MV-4-11 (cell line): Measurements from ENCODE around the gene ANO6.
"Not testable (repeated sequence)": the region's sequence is repeated elsewhere in the genome, so short reads cannot be mapped to it uniquely, and the experiment has no call there.

Experiments used
- DNase-seq: peaks from one replicate; lab custom pipeline; 2025; lab: John Stamatoyannopoulos, UW

The ANO6 gene, protein sequence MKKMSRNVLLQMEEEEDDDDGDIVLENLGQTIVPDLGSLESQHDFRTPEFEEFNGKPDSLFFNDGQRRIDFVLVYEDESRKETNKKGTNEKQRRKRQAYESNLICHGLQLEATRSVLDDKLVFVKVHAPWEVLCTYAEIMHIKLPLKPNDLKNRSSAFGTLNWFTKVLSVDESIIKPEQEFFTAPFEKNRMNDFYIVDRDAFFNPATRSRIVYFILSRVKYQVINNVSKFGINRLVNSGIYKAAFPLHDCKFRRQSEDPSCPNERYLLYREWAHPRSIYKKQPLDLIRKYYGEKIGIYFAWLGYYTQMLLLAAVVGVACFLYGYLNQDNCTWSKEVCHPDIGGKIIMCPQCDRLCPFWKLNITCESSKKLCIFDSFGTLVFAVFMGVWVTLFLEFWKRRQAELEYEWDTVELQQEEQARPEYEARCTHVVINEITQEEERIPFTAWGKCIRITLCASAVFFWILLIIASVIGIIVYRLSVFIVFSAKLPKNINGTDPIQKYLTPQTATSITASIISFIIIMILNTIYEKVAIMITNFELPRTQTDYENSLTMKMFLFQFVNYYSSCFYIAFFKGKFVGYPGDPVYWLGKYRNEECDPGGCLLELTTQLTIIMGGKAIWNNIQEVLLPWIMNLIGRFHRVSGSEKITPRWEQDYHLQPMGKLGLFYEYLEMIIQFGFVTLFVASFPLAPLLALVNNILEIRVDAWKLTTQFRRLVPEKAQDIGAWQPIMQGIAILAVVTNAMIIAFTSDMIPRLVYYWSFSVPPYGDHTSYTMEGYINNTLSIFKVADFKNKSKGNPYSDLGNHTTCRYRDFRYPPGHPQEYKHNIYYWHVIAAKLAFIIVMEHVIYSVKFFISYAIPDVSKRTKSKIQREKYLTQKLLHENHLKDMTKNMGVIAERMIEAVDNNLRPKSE

DNA sequence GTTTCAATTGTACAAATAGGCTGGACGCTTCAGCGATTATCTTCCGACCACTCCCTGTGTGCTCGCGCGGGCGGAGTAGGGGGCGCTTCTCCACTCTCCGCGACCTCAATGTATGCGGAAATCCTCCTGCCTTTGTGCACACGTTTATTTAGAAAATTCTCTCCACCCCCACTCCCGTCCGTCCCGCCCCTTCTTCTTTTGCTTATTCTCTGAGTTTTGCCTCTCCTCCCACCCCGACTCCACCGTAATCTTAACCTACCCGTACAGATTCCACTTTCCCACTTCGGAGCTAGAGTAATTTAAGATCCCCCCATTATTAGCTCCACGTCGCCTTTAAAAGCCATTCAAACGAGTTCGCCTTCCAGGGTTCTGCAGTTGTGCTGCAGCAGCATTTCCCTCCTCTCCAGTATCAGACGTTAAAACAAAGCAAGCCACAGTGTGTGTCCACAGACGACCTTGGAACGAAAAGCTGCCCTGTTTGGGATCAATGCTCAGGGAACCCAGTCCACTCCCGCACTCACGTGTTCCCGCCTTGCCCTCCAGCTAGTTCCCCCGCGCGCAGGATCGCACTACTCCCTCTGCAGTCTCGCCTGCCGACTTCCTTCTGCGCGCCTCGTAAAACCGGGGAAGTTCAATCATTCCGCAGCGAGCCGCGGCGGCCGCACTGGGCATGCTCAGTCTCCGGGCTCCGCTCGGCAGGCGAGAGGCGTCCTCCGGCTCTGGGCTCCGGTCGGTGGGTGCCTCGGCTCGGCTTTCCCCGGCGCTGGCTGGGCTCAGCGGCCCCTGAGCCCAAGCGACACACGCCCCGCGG lies at the start of gene ANO6:
ANO6 (plus strand) TSS at position 677 of the 811 bp plus-strand sequence. CDS start 227 bp downstream, outside the sequence.
- DNase-seq = peak; percentile 83

DNA sequence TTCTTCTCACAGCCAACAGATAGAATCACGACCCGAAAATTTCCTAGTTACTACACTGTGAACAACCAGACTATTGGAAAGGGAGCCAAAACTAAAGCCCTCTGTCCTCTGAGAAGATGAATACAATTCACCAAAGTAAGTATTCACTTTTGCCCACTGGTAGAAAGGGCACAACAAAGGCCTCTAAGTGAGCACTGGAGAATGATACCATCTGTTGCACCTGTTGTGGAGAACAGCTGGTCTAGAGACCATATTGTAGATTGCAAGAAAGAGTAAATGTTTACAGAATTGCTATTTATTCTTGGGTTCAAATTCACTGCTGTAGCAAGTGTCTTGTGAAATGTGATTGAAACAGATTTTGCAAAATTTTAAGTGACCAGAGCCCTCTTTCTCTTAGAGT lies 46.9 kb upstream of the ANO6 start:
- DNase-seq = no peak

DNA sequence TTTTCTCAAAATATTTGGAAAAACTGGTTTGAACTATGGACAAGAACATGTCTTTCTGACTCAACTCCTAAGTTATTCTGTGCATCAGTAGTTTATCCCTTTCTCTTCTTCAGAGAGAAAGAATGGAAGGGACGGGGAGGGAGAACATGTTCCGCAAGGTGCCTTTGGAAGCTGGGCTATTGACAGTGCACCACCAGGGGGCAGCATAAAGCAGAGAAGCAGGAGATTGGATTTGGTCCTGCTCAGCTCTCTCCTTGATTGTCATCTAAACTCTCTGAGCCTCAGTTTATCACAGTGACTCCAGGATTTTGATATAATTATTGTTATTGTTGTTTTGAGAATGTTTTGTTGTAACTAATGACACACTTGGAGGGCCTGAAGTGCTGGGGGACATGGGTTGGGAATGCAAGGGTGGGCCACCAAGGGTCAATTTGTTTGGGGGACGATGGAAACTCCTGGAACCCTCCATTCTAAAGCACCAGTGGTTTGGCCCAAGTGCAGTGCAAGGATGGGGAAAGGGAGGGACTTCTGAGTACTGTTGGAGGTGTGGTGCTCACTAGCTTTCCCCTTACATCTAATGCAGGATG lies 45.3 kb upstream of the ANO6 start:
- peak; percentile 56 for DNase-seq

DNA sequence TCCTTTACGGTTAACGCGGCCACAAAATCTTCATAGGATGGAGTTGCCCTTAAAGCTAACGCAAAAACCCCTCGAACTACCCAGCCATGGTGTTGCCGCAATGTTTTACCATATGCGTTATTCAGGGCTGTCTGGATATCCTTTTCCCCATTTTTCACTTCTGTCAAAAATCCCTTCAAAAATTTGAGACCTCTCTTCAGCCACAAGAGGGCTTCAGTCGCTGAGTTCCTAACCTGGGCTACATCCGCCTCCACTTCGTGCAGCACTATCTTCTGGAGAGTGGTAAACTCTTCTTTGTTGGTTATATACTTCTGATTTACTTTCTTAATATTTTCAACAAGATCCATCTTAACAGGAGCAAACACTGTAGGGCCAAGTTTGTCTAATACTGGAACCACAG lies 42.6 kb upstream of the ANO6 start:
- not testable (repeated sequence) for DNase-seq

DNA sequence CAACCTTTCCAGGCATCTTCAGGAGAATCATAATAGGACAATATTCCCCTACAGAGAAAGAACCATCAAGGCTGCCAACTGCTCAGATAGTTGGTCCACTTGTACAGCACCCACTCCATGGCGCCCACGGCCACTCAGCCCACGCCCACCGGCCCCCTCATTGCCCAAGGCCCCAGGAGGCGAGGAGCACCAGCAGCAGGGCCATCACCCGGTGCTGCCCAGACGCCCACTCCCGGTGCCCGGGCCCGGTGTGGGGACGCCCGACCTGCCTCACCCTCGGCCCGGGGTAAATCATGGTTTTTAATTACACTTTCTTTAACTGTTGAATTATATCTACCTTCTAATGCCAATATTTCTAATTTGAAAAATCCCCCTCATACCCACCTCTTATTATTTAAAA lies 41.3 kb upstream of the ANO6 start:
- no peak for DNase-seq

DNA sequence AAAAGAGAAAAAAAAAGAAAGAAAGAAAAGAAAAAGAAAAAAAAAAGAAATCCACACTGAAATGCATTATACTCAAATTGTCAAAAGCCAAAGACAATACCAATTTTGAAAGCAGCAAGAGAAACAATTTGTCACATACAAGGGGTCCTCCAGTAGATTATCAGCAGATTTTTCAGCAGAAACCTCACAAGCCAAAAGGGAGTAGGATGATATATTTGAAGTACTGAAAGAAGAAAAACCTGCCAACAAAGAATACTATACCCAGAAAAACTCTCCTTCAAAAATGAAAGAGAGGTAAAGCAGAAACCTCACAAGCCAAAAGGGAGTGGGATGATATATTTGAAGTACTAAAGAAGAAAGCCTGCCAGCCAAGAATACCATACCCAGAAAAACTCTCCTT lies 37.1 kb upstream of the ANO6 start:
- DNase-seq = no peak

DNA sequence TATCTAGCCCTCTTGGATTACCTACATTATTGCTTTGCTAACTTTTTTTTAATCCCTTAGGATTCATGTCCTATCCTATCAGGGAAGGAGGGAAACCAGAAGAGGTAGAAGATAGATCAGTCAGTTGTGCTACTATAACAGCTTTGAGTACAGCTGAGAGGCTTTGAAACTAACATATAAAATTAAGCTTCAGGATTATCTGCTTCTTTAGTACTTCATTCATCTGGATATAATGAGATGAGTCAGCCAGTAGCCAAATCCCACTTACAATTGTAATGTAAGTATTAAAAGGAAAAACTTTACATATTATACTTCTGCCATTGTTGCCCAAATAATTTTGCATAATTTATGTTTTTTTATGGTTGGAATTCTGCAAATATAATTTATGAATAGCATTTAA lies 33.4 kb upstream of the ANO6 start:
- DNase-seq = no peak

DNA sequence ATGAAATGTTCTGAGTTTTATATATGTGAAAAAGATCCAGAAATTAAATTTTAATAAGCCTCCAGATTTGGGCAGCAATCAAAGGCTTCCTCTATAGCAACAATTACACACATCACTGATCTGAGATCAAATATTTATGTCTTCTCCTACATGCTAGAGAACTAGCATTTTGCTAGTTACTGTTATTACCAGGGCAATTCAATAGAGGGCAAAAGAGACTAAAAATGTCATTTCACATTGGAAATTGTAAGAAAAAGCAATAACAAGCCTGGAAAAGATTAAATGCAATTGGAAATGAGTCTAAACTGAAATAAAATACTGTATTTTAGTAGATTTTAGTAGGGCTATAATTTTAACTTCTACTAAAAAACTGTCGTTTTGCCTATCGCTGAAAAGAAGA lies 32.6 kb upstream of the ANO6 start:
- DNase-seq = peak; percentile 22

DNA sequence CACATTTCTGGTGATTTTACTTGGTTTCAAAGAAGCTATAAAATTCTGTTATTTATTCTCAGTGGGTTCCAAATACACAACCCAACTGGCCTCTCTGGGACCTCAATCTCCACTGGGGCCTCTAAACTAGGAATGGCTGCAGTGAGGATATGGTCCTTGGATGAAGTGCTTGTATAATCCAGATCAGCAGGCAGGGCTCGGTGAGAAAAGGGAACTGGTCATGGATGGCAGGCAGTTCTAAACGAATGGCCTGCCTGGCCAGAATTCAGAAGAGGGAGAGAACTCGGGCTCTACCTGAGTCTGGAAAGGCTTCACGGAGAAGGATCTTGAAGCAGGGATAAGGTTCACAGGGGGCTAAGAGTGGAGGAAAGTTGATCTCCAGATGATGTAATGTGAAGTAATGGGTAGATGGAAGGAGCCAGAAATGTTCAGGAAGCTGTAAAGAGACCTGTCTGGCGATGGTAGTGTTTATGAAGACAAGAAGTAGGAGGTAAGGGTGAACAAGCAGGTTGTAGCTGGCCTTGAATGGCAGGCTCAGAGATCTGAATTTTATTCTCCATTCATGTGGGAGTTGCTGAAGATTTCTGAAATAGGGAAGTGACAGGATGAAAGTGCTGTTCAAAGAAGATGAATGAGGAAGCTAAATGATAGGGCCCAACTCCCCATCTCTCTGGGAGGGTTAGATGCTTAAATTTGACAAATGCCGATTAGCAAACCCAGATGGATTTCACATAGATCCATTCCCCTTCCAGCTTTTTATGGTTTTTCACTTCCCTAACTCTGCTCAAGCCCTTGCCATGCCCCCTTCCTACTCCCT lies 31.5 kb upstream of the ANO6 start:
- peak; percentile 96 for DNase-seq

DNA sequence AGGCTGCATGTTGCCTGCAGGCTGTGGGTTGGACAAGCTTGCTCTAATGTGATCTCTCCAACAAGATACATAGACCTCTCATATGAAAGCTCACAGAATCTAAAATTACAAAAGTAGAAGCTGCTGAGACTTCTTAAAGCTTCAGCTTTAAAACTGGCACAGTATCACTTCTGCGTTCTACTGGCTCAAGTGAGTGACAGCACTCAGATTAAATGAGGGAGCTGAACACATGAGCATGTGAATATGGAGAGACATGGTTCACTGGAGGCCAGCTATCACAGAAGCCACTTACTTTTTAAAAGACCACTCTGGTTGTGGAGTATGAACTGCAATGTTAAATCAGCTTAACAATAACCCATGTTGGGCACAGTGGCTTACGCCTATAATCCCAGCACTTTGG lies 29.1 kb upstream of the ANO6 start:
- DNase-seq = peak; percentile 58

DNA sequence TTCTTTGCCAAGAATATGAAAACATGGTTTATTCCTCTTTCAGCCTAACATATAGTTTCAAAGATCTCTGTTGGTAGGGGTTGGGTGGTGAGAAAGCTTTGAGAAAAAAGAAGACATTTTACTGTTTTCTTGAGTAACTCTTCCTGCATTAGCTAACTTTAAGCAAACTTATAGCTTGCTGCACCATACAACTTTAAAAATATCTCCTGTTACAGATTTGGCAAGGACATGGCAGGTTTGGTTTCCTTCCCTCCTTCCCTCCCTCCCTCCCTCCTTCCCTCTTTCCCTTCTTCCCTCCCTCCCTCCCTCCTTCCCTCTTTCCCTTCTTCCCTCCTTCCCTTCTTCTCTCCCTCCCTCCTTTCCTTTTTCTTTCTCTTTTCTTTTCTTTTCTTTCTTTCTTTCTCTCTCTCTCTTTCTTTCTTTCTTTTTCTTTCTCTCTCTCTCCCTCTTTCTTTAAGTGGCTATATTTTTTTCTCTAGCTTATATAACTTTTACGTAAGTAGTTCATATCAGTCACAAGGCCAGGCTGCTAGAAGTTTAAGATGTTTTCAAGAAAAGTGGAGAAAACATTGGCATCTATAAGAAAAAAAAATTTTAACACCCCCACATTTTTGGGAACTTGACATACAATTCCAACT lies 26.0 kb upstream of the ANO6 start:
- no peak for DNase-seq

DNA sequence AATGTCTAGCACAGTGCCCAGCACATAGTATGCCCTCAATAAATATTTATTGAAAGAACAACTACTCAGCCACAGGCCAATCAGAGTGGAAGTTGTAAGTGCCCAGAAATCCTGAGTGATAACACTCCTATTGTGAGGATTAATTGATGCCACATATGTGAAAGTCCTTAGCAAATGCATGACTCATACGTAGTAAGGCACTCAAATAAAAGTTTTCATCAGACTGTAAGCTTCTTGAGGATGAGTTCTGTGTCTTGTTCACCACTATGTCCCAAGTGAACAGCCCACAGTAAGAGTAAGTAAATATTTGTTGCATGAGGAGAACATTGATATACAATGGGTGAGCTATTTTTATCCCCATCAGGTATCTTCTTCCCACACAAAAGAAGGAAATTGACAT lies 24.7 kb upstream of the ANO6 start:
- DNase-seq = peak; percentile 13

DNA sequence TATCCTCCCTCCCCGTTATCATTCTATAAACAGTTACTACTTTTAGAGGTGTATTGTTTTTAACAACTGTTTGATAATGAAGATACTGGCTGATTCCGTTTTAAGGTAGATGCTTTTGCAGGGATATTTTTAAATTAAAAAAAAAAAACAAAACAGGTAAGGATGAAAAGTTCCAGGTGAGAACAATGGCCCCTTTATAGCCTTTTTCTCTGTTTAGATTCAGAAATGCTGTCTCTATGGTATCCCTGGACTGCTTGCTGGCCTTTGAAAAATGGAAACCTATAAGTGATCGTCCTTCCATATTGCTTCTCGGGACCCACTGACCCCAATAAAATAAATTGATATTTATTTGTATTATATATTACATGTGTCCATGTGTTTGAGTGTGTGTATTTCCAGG lies 23.2 kb upstream of the ANO6 start:
- DNase-seq = no peak

DNA sequence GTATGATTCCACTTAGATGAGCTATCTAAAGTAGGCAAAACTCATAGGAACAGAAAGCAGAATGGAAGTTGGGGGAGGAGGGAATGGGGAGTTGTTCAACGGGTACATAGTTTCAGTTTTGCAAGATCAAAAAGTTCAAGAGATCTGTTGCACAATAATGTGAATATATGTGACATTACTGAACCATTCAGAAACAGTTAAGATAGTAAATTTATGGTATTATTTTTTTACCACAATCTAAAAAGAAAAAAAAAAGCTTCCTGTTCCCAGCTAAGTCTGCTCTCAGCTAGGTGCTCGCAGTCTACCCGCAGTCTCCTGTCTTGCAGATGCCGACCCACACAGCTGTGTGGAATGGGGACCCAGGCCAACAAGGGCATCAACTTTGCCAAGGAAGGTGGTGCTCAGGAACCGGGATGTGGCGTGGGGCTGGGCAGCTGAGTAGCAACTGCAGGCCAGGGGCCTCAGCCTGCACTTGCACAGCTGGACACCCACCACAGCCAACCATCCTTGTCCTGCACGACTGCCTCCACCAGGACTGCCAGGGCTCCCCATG lies 15.3 kb upstream of the ANO6 start:
- peak; percentile 94 for DNase-seq

DNA sequence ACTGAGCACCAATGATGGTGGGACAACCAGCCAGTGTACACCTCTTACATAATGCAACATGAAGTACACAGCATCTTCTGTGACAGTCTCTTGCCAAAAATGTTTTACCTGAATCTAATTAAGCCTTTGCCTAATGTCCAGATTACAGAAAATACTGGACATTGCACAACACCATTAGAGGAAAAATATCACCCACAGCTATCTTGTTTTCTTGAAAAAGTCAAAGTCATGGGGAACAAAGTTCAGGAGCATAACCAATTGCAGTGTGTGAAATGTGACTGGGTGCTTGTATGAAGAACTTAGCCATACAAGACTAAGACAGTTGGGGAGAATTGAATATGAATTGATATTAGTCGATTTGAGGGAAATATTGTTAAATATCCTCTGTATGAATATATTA lies 12.1 kb upstream of the ANO6 start:
- DNase-seq = no peak

DNA sequence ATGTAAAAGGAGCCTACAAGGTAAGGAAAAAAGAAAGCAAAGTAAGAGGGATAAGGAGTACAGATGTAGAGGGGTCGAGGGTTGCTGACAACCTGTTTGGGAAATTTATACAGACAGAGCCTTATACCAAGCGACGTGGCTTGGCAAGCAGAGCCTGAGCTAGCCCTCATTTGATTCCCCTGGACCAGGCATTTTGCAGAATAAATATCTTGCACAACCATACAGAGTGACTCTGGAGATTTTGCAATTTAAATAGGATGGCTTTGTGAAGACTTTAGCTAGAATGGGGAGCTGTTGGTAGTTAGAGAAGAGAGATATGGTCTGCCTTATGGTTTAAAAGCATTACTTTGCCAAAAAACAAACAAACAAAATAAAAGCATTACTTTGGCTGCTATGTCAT lies 11.1 kb upstream of the ANO6 start:
- no peak for DNase-seq

DNA sequence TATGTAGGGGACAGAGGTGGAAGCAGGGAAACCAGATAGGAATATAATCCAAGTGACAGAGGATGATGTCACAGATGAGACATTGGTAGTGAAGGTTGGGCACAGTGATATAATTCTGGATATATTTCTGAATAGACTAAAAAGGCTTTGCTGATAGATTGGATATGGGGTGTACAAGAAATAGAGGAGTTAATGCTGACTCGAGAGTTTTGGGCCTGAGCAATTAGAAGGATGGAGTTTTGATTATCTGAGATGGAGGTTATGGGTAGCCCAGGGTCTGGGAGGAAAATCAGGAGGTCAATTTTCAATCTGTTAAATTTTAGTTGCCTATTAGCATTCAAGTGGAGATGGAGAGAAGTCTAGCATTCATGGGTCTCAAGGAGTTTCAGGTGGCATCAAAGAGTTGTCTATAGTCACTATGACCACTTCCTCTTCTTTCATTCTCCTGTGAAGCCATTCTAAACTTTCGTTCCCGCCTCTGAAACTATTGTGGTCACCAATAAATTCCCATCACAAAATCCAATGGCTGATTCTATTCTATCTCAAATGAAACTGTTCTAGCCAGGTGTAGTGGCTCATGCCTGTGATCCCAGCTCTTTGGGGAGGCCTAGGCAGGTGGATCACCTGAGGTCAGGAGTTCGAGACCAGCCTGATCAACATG lies 10.6 kb upstream of the ANO6 start:
- peak; percentile 66 for DNase-seq

DNA sequence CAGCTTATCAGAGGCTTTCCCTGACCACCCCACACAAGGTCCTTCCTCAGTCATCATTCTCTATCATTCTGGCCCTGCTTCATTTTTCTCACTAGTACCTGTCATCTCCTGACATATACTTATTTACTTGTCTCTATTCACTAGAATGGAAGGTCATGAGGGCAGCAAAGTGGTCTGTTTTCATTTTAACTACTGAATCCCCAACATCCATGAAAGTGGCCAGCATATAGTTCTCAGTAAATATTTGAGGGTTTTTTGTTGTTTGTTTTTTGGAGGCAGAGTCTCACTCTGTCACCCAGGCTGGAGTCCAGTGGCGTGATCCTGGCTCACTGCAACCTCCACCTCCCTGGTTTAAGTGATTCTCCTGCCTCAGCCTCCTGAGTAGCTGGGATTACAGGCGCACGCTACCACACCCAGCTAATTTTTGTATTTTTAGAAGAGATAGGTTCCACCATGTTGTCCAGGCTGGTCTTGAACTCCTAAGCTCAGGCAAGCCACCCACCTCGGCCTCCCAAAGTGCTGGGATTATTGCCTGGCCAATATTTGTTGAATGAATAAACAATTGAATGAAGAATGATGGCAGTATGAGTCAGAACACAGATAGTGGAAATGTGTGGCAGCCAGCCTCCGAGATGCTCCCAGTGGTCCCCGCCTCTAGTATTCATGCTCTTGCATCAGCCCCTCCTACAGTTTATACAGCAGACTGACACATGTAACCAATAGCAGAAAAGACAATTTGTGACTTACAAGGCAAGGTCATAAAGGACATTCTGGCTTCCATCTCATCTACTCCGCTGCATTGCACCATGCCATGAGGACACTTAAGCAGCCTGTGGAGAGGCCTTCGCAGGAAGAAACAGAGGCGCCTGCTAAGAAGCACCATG lies 7.0 kb upstream of the ANO6 start:
- peak; percentile 7 for DNase-seq

DNA sequence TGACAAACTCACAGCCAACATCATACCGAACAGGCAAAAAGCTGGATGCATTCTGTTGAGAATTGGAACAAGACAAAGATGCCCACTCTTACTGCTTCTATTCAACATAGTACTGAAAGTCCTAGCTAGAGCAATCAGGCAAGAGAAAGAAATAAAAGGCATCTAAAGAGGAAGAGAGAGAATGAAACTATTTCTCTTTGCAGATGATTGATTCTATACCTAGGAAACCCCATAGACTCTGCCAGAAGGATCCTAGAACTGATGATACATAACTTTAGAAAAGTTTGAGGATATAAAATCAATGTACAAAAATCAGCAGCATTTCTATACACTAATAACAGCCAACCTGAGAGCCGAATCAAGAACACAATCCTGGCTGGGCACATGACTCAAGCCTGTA lies 6.1 kb upstream of the ANO6 start:
- DNase-seq = no peak
